ENCODE results near the gene S100A4. TPM values are rescaled to one million over a fixed set of nuclear protein-coding genes. Genes with fewer than 3 reads are reported as not detected.

S100A4 gene
- total RNA-seq, 4 donors from 2014 or later, result 40.8 to 138 (median 78.6) TPM

DNA sequence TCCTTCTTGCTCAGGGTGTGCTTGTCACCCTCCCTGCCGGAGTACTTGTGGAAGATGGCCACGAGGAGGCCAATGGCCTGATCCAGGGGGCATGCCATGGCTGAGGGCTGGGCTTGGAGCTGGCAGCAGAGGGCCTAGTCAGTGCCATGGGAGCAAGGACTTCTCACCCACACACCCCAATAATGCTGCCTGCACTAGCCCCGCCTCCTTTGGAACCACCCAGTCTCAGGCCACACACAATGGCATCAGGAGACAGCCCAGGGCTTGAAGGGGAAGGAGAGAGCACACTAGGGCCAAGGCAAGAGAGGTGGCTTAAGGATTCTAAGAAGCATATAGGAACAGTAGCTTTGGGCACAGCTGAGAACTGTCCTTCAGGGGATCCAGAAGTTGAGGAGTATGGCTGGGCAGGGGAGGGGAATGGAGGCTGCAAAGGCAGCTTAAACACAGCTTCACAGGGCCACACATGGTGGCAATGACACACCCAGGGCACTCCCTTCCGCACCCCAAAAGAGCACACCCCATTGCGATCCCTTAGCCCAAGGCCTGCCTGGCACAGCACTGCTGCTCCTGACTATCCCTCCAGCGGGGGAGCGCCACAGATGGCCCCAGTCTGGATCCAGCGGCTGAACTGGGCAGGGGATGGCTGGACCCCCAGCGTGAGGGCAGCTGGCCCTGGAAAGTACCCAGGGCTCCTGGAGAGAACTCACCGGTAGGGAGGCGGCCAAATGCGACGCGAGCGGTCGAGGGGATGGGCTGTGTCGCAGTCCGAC, 10.2 kb downstream of the S100A4 start, which contains the start of gene S100A6:
Gene S100A6 (minus strand): TSS at position 750 of the 770 bp plus-strand sequence. CDS start 652 bp downstream, at position 98.
- 12% methylated on average over 8 of the region's 18 CpGs; no CpG with 5 or more reads in 1 of the 2 donors for WGBS, 2 donors (ENCODE audit: low coverage in 1 of 2)
- H3K27me3 ChIP-seq, result no peaks in the 10 kb centered on the region
- in situ Hi-C loops (cut with MboI; ENCODE audit: low pct_ligation_motif_present in 1 of 4, low pct_unique_long_range_greater_than_20kb in 1 of 4, low sequenced_read_pairs in 3 of 4), result loop anchor here in 1 of 4 donors (25.0 kb wide), 1 partner anchor 452 kb away; the partner anchor contains the start of genes JTB, RAB13 and RPS27
- intact Hi-C loops (cut with DNase I; ENCODE audit: low total_unique reads), result no loop called here
- peak within 1 kb of the TSS; percentile 70 to 93 (median 79) for H3K4me3 ChIP-seq
- H3K27ac ChIP-seq, result peak within 1 kb of the TSS; percentile 95 to 100 (median 99)
- DNase-seq, result peak; percentile 72
- H3K4me1 ChIP-seq, result peaks cover 17 to 68% (median 55%) of the 10 kb centered on the region in 4 donors
- H3K36me3 ChIP-seq, result no peaks in the 10 kb centered on the region
- no peaks in the 10 kb centered on the region for H3K9me3 ChIP-seq
- no peak for TF ChIP-seq EP300 (IDR thresholded peaks at IDR 0.05; ENCODE audit: low read depth)
- peak in 2 of 3 donors; percentile 55 to 97 for TF ChIP-seq POLR2AphosphoS5 (IDR thresholded peaks at IDR 0.05)
- peak; percentile 96 for TF ChIP-seq POLR2A (IDR thresholded peaks at IDR 0.05)
- TF ChIP-seq CTCF (IDR thresholded peaks at IDR 0.05), result peak in 2 of 5 experiments; percentile 16 to 23

GRCh38 chr1:153534925-153535241, 10.7 kb downstream of the S100A4 start:
- Histone ChIP-seq H3K27ac (peak overlapping the region; percentile 95 to 100 (median 99)), H3K36me3 (no peaks in the 10 kb centered on the region), H3K9me3 (no peaks in the 10 kb centered on the region), H3K27me3 (no peaks in the 10 kb centered on the region), H3K4me1 (peaks cover 17 to 65% (median 53%) of the 10 kb centered on the region in 4 donors), H3K4me3 (peak overlapping the region; percentile 70 to 93 (median 79))
- 58% methylated on average over 2 of the region's 3 CpGs; no CpG with 5 or more reads in 1 of the 2 donors for WGBS, 2 donors (ENCODE audit: low coverage in 1 of 2)
- no peak for DNase-seq
- TF ChIP-seq CTCF (IDR thresholded peaks at IDR 0.05) (no peak), POLR2A (IDR thresholded peaks at IDR 0.05) (no peak), EP300 (IDR thresholded peaks at IDR 0.05; ENCODE audit: low read depth) (no peak), POLR2AphosphoS5 (IDR thresholded peaks at IDR 0.05) (no peak)
- intact Hi-C loops (cut with DNase I; ENCODE audit: low total_unique reads) (no loop called here), in situ Hi-C loops (cut with MboI; ENCODE audit: low pct_ligation_motif_present in 1 of 4, low pct_unique_long_range_greater_than_20kb in 1 of 4, low sequenced_read_pairs in 3 of 4) (loop anchor here in 1 of 4 donors (25.0 kb wide), 1 partner anchor 452 kb away; the partner anchor contains the start of genes JTB, RAB13 and RPS27)

DNA sequence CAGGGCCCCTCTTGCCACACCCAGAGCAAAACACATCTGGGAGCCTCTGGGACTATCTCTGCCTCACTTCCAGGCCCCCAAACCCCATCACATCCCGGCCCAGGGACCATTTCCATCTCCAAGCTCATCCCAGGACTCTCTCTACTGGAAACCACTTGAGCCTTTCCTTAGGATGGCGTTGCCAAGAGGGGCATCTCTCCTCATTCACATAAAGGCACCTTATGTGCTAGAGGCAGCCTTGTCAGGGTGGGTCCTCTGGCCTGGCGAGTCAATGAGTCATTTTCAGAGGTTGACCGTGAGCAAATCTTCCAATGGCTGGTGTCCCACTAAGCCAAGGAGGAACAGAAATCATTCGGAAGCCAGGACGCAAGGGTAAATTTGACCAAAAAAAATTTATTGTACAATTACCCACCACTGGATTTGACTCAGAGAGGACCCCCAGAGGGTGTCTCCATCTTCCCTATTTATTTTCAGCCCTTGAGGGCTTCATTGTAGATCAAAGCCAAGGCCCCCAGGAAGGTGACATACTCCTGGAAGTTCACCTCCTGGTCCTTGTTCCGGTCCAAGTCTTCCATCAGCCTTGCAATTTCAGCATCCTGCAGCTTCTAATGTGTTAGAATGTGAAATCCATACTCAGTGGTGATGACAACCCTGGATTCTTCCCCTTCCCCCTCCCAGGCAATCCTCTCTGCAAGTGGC, 11.2 kb downstream of the S100A4 start:
- TF ChIP-seq POLR2A (IDR thresholded peaks at IDR 0.05), result no peak
- no peaks in the 10 kb centered on the region for H3K9me3 ChIP-seq
- H3K4me1 ChIP-seq, result peaks cover 17 to 65% (median 53%) of the 10 kb centered on the region in 4 donors
- DNase-seq, result no peak
- intact Hi-C loops (cut with DNase I; ENCODE audit: low total_unique reads), result no loop called here
- H3K27ac ChIP-seq, result peak overlapping the region; percentile 95 to 100 (median 99)
- WGBS, 2 donors (ENCODE audit: low coverage in 1 of 2), result 59 to 100% methylated on average over 1 to 7 of the region's 7 CpGs
- in situ Hi-C loops (cut with MboI; ENCODE audit: low pct_ligation_motif_present in 1 of 4, low pct_unique_long_range_greater_than_20kb in 1 of 4, low sequenced_read_pairs in 3 of 4), result loop anchor here in 1 of 4 donors (25.0 kb wide), 1 partner anchor 453 kb away; the partner anchor contains the start of genes JTB, RAB13 and RPS27
- peak overlapping the region; percentile 70 to 93 (median 79) for H3K4me3 ChIP-seq
- H3K36me3 ChIP-seq, result no peaks in the 10 kb centered on the region
- no peaks in the 10 kb centered on the region for H3K27me3 ChIP-seq

- Histone ChIP-seq H3K27ac (peak overlapping the region; percentile 95 to 100 (median 99)), H3K4me3 (peak overlapping the region; percentile 1 to 81 (median 74)), H3K9me3 (no peaks in the 10 kb centered on the region), H3K36me3 (no peaks in the 10 kb centered on the region), H3K27me3 (no peaks in the 10 kb centered on the region), H3K4me1 (peaks cover 17 to 64% (median 53%) of the 10 kb centered on the region in 4 donors)
- WGBS, 2 donors (ENCODE audit: low coverage in 1 of 2), result 37% methylated on average over 13 of the region's 13 CpGs; no CpG with 5 or more reads in 1 of the 2 donors
- intact Hi-C loops (cut with DNase I; ENCODE audit: low total_unique reads), result loop anchor here (1.0 kb wide), 1 partner anchor 35 kb away; no protein-coding TSS in a partner anchor
- in situ Hi-C loops (cut with MboI; ENCODE audit: low pct_ligation_motif_present in 1 of 4, low pct_unique_long_range_greater_than_20kb in 1 of 4, low sequenced_read_pairs in 3 of 4), result loop anchor here in 1 of 4 donors (25.0 kb wide), 1 partner anchor 454 kb away; the partner anchor contains the start of genes JTB, RAB13 and RPS27
- TF ChIP-seq POLR2AphosphoS5 (IDR thresholded peaks at IDR 0.05), result peak; percentile 7 to 40 (median 22)
- no peak for TF ChIP-seq POLR2A (IDR thresholded peaks at IDR 0.05)
- DNase-seq, result peak; percentile 54
Observed at GRCh38 chr1:153533689-153534201, 11.9 kb downstream of the S100A4 start.

All from transverse colon (tissue), 4 donors.